Bone marrow (tissue), 2 donors: ENCODE data around the gene OVCA2.
A peak's percentile ranks its signal among the peaks of the same experiment; 100 is the strongest.

ENCODE experiments used
- DNase-seq, 2 donors: peaks; one replicate each; lab custom pipeline; 2025; lab: John Stamatoyannopoulos, UW

The OVCA2 gene

GRCh38 chr17:2013994-2014317 lies 27.9 kb upstream of the OVCA2 start:
- DNase-seq = no peak

GRCh38 chr17:2015314-2015713 lies 26.5 kb upstream of the OVCA2 start:
- DNase-seq = no peak

- no peak for DNase-seq
Measured at GRCh38 chr17:2016494-2016893, 25.3 kb upstream of the OVCA2 start.

GRCh38 chr17:2017274-2017941 lies 24.4 kb upstream of the OVCA2 start:
- DNase-seq = no peak

- DNase-seq = no peak
Measured at GRCh38 chr17:2018716-2019510, 22.9 kb upstream of the OVCA2 start.

- no peak for DNase-seq
Measured at GRCh38 chr17:2019723-2020122, 22.1 kb upstream of the OVCA2 start.

- no peak for DNase-seq
Measured at GRCh38 chr17:2020721-2021120, 21.1 kb upstream of the OVCA2 start.

- no peak for DNase-seq
Measured at GRCh38 chr17:2022647-2023240, 19.1 kb upstream of the OVCA2 start.

GRCh38 chr17:2023256-2023655 lies 18.6 kb upstream of the OVCA2 start:
- DNase-seq = no peak

GRCh38 chr17:2023692-2024571 lies 17.9 kb upstream of the OVCA2 start:
- peak in 1 of 2 donors; percentile 22 for DNase-seq

- DNase-seq = no peak
Measured at GRCh38 chr17:2024572-2025219, 17.1 kb upstream of the OVCA2 start.

GRCh38 chr17:2025220-2025621 lies 16.6 kb upstream of the OVCA2 start, which contains the start of gene RTN4RL1:
TSS of gene RTN4RL1 (minus strand) at chr17:2025334. CDS start at chr17:2024865, 469 bp downstream.
- peak; percentile 29 for DNase-seq

GRCh38 chr17:2025622-2026309 lies 16.1 kb upstream of the OVCA2 start:
- DNase-seq = peak in 1 of 2 donors; percentile 20

GRCh38 chr17:2027528-2028233 lies 14.1 kb upstream of the OVCA2 start:
- DNase-seq = no peak

- no peak for DNase-seq
Measured at GRCh38 chr17:2028234-2028614, 13.6 kb upstream of the OVCA2 start.

- DNase-seq = no peak
Measured at GRCh38 chr17:2028737-2029136, 13.1 kb upstream of the OVCA2 start.

GRCh38 chr17:2029911-2030778 lies 11.7 kb upstream of the OVCA2 start, which contains the start of gene DPH1:
TSS of gene DPH1 (plus strand) at chr17:2030153. CDS start at chr17:2030170, 17 bp downstream.
- DNase-seq = peak; percentile 47 to 57

- no peak for DNase-seq
Measured at GRCh38 chr17:2030779-2031163, 11.1 kb upstream of the OVCA2 start.

- DNase-seq = no peak
Measured at GRCh38 chr17:2033153-2033552, 8.7 kb upstream of the OVCA2 start.
